LNCAP (cell line): ENCODE results near the gene LY9.

Experiments used
- CTCF ChIP-seq: fragments of 450-650 bp; IDR thresholded peaks from 2 replicates; pipeline ENCODE4 v1.5.1; 2017; ENCODE audit warnings: mild to moderate bottlenecking

Gene LY9

DNA sequence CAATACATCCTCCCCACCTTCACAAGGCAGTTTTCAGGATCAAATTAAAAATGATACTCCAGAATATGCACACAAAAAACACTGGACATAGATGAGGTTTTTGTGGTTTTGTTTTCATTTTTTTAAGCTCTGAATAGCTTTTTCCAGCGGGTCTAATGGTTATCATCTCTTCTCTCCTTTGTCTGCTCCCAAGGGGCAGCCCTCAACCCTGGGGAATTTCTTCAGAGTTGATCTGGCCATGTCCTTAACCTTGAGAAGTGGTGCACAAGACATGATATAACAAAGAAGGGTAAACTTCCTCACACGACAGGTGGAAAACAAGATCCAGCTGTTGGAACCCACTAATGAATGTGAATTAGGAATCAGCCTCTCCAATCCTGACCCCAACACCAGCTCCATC lies 68.2 kb downstream of the LY9 start:
- no peak for TF ChIP-seq CTCF

- TF ChIP-seq CTCF = no peak
Measured at GRCh38 chr1:160865337-160865736, 69.4 kb downstream of the LY9 start.

DNA sequence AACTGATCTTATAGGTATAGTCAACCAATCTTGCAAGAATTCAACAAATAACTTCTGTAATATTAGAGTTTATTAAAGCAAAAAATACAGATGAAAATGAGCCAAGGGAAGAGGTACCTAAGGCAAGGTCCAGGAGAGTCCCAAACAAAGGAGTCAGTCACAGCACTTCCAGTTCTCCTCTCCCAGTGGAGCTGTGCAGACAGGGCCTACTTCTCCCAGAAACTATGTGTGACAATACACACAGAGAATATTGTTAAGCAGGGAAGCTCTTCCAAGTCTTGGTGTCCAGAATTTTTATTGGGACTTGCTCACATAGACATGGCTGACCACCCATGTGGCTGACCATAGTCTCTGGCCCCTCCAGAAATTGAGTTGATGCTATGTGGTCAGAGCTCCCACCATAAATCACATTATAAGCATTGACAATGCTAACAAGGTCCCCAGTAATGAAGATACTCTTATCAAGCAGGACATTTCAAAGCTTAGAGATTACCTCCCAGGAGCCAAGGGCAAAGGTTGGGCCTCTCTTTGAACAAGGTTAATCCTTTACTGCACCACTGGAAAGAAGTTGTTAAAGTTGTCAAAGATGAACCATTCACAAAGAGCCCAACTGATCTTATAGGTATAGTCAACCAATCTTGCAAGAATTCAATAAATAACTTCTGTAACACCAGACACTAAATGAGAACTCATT lies 70.2 kb downstream of the LY9 start:
- no peak for TF ChIP-seq CTCF

GRCh38 chr1:160866695-160867260 lies 70.8 kb downstream of the LY9 start:
- no peak for TF ChIP-seq CTCF

- TF ChIP-seq CTCF = no peak
Measured at GRCh38 chr1:160868141-160868540, 72.2 kb downstream of the LY9 start.

DNA sequence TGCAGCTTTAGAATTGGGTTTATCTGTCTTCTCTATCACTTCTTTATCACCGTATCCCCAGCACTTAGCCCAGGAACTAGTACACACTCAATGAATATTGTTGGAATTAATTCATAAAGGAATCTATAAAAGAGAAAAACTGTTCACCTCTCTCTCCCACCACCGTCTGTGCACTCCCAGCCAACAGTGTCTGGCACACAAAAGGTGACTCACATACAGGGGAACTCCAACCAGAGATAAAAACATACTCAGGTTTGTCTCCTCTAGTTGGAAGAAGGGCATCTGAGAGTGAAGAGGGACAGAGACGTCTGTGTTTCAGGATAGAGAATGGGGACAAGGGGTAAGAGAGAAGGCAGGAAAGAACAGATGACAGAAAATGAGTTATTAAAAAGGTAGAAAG lies 79.0 kb downstream of the LY9 start:
- no peak for TF ChIP-seq CTCF

- no peak for TF ChIP-seq CTCF
Measured at GRCh38 chr1:160876311-160876710, 80.3 kb downstream of the LY9 start.
